T-helper 17 cell (primary cell): Measurements from ENCODE around the gene HIPK2. TPM values are rescaled to one million over a fixed set of nuclear protein-coding genes. Genes with fewer than 3 reads are reported as not detected.

Experiments
- ATAC-seq: fragments of 150-1000 bp; cut with Tn5 transposase; 2 replicates; pipeline ENCODE4 v1.10.0; 2021; ENCODE audit warnings: mild to moderate bottlenecking, moderate library complexity
- DNase-seq, 3 donors: peaks; one replicate each; pipeline versions ENCODE4 v3.0.0 to v3.0.0-alpha.2; 2020 to 2021
- H3K9me3 ChIP-seq: one replicate; pipeline ENCODE4 v1.7.0; 2013; ENCODE audit warnings: low read length, mild to moderate bottlenecking; ENCODE audit not compliant: control insufficient read depth, poor library complexity, severe bottlenecking
- H3K27ac Mint-ChIP-seq: one replicate; pipeline ENCODE4 v1.8.0; 2022; ENCODE audit warnings: mild to moderate bottlenecking, moderate library complexity, mixed read lengths
- H3K27me3 Mint-ChIP-seq: one replicate; pipeline ENCODE4 v1.8.0; 2022; ENCODE audit warnings: mixed read lengths
- H3K36me3 Mint-ChIP-seq: one replicate; pipeline ENCODE4 v1.8.0; 2022; ENCODE audit warnings: low read depth, mixed read lengths
- H3K4me1 Mint-ChIP-seq: one replicate; pipeline ENCODE4 v1.8.0; 2022; ENCODE audit warnings: mild to moderate bottlenecking, mixed read lengths
- H3K4me3 Mint-ChIP-seq: one replicate; pipeline ENCODE4 v1.8.0; 2022; ENCODE audit warnings: mild to moderate bottlenecking, moderate library complexity, mixed read lengths
- total RNA-seq, 4 donors: library from RNA in 2 of 4; stranded (reverse) in 2 of 4; gene quantifications; one replicate each; pipeline ENCODE4 v1.2.3 and lab custom pipeline; 2022 to 2026

Gene HIPK2
- total RNA-seq, 2 donors from 2014 or later, result 36.9 to 42.9 TPM

DNA sequence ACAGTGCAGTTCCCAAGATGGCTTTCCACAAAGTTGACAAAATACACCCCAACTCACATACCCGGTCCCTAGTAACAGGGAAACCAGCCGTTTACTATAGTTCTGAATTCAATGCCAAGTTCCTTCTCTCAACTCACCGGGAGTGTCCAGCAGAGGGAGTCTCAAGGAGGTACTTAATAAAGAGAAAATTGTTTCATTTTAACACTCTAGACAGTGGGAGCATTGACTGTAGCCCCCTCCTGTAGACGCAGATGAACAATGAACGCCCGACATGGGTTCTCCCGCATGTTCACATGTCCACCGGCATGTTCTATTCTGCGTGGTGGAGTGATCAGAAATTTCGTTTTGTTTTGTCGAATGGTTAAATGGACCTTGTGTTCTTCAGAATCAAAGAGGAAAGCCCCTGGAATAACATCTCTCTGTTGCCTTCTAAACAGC, 1.9 kb downstream of the HIPK2 start:
- Mint-ChIP-seq H3K27me3 (peaks cover 14% of the 10 kb centered on the region), H3K4me1 (peaks cover 53% of the 10 kb centered on the region), H3K4me3 (peak overlapping the region; percentile 99), H3K36me3 (peaks cover 5% of the 10 kb centered on the region), H3K27ac (peak overlapping the region; percentile 99)
- ATAC-seq (peak; percentile 41), DNase-seq (peak; percentile 31 to 34 (median 31))
- no peaks in the 10 kb centered on the region for H3K9me3 ChIP-seq

DNA sequence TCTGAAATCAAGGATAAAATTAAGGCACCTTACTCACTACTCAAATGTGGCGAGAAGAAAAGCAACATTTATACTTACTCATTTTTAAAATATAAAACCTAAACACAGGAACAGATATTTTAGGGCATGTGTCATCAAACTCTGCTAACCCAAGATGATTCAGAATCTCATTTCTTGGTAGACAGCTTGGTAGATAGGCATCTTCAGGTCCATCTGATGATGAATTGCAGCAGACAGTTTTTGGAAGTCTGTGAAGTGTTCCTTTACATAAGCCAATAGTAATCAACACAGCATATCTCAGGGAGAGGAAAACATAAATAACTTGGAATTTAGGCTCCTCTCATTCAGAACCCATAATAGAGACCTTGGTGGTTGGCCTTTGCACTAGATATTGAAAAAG, 3.4 kb downstream of the HIPK2 start:
- Mint-ChIP-seq H3K27me3 (peaks cover 4% of the 10 kb centered on the region), H3K27ac (peak overlapping the region; percentile 99), H3K4me3 (peak overlapping the region; percentile 99), H3K4me1 (peaks cover 52% of the 10 kb centered on the region), H3K36me3 (peaks cover 5% of the 10 kb centered on the region)
- H3K9me3 ChIP-seq, result no peaks in the 10 kb centered on the region
- DNase-seq (no peak), ATAC-seq (no peak)

- no peak for DNase-seq
Observed at GRCh38 chr7:139773371-139773770, 4.4 kb downstream of the HIPK2 start.

GRCh38 chr7:139772873-139773272, 4.9 kb downstream of the HIPK2 start:
- H3K27ac Mint-ChIP-seq, result peak overlapping the region; percentile 99
- H3K9me3 ChIP-seq, result no peaks in the 10 kb centered on the region
- H3K4me3 Mint-ChIP-seq, result no peak overlapping the region
- peaks cover 59% of the 10 kb centered on the region for H3K4me1 Mint-ChIP-seq
- DNase-seq (no peak), ATAC-seq (no peak)
- H3K27me3 Mint-ChIP-seq, result no peaks in the 10 kb centered on the region
- H3K36me3 Mint-ChIP-seq, result peaks cover 5% of the 10 kb centered on the region

More at GRCh38 chr7:139773371-139773770, 4.4 kb downstream of the HIPK2 start:
- Mint-ChIP-seq H3K27ac (peak overlapping the region; percentile 99), H3K36me3 (peaks cover 5% of the 10 kb centered on the region), H3K27me3 (no peaks in the 10 kb centered on the region), H3K4me1 (peaks cover 54% of the 10 kb centered on the region), H3K4me3 (peak overlapping the region; percentile 33)
- no peaks in the 10 kb centered on the region for H3K9me3 ChIP-seq
- peak; percentile 36 for ATAC-seq

- no peak for ATAC-seq
- peaks cover 67% of the 10 kb centered on the region for H3K4me1 Mint-ChIP-seq
- H3K27me3 Mint-ChIP-seq, result no peaks in the 10 kb centered on the region
- H3K9me3 ChIP-seq, result no peaks in the 10 kb centered on the region
- peak overlapping the region; percentile 99 for H3K27ac Mint-ChIP-seq
- peaks cover 5% of the 10 kb centered on the region for H3K36me3 Mint-ChIP-seq
- DNase-seq, result no peak
- H3K4me3 Mint-ChIP-seq, result peak overlapping the region; percentile 39
Observed at GRCh38 chr7:139772115-139772514, 5.7 kb downstream of the HIPK2 start.

DNA sequence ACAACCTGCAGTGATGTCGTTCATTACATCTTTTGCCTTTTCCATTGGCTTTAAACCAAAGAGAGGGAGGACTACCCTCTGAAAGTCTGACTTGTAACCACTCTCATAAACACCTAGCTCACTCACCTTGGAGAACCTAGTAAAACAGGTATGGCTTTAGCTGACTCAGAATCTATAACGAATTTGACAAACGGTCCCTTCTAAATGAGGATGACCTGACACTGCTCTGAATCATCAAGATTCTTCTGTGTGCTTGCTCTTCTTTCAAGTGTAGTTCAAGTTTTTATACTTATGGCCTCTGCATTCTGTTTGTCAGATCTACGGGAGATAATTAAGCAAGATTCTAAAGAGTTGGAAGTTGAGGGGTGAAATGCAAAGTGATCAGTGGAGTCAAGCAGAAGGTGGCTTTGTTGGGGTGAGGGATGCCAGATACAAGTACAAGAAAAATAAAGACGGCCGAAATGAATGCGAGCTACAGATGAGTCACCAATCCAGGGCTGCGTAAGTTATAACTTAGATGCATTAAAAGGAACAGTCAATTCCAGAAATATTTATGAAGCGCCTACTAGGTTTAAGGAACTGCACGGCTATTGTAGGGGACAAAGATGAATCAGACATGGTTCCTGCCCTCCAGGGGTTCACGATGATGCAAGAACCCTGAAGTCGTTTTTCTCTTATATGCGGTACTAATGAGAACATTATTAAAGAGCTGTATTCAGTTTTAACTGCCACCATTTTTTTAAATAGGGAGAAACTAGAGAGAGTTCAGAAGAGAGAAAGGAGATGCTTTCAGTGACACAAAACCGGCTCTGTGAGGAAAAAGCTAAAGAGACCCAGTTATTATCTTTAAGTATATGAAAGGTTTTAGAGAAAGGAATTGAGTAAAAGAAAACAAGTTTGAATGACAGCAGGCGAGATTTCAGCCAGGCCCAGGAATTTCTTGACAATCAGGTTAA, 6.5 kb downstream of the HIPK2 start:
- peak overlapping the region; percentile 99 for H3K27ac Mint-ChIP-seq
- peak overlapping the region; percentile 87 for H3K4me3 Mint-ChIP-seq
- peaks cover 2% of the 10 kb centered on the region for H3K36me3 Mint-ChIP-seq
- H3K9me3 ChIP-seq, result no peaks in the 10 kb centered on the region
- no peak for ATAC-seq
- peaks cover 64% of the 10 kb centered on the region for H3K4me1 Mint-ChIP-seq
- DNase-seq, result no peak
- no peaks in the 10 kb centered on the region for H3K27me3 Mint-ChIP-seq

GRCh38 chr7:139769761-139770160, 8.0 kb downstream of the HIPK2 start:
- no peaks in the 10 kb centered on the region for H3K9me3 ChIP-seq
- no peaks in the 10 kb centered on the region for H3K27me3 Mint-ChIP-seq
- DNase-seq, result no peak
- peaks cover 6% of the 10 kb centered on the region for H3K36me3 Mint-ChIP-seq
- no peak for ATAC-seq
- H3K4me1 Mint-ChIP-seq, result peaks cover 60% of the 10 kb centered on the region
- H3K4me3 Mint-ChIP-seq, result peak overlapping the region; percentile 84
- peak overlapping the region; percentile 99 for H3K27ac Mint-ChIP-seq

DNA sequence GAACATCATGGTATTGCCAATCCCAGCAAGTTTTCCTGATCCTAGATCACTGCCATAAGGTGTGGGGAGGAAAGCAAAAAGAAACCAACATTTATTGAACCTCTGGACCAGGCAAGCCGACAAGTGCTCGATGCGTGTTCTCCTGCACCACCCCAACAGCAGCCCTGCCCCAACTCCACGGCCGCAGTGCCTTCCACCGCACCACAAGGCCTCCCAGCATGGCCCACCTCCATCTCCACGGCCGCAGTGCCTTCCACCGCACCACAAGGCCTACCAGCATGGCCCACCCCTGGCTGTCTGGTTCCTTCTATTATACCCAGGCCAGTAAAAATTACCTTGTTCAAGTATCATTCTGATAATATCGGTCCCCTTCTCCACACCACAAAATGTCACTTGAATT, 8.7 kb downstream of the HIPK2 start:
- no peaks in the 10 kb centered on the region for H3K9me3 ChIP-seq
- Mint-ChIP-seq H3K27me3 (no peaks in the 10 kb centered on the region), H3K4me1 (peaks cover 58% of the 10 kb centered on the region), H3K4me3 (peak overlapping the region; percentile 84), H3K36me3 (peaks cover 6% of the 10 kb centered on the region), H3K27ac (peak overlapping the region; percentile 99)
- ATAC-seq, result no peak
- no peak for DNase-seq

DNA sequence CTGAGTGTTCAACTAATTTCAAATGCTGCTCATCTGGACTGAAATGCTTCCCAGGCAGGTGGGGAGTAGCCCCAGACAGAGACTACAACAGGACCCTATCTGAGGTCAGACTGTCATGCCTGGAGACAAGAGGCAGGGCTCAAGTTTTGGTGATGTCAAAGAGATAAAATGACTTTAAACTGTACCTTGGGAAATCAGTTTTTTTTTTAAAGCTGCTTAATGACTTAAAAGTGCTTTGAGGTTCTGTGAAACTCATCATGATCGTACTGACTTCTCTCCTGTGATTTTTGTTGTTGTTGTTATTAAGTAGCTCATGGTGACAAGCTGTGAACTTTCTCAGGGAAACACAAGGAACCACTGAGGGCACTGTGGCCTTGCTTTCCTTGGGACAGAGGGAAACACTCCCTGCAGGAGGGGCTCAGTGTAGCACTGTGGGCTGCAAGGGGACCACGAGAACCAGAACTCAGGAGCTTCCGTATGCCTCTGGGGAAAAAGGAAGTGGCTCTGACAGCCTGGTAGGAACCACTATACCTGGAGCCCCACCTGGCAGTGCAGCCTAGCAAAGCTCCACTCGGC, 9.5 kb downstream of the HIPK2 start:
- Mint-ChIP-seq H3K36me3 (peaks cover 6% of the 10 kb centered on the region), H3K4me1 (peaks cover 54% of the 10 kb centered on the region), H3K27me3 (no peaks in the 10 kb centered on the region), H3K4me3 (peak overlapping the region; percentile 84), H3K27ac (peak overlapping the region; percentile 99)
- DNase-seq, result no peak
- ATAC-seq, result peak; percentile 73
- no peaks in the 10 kb centered on the region for H3K9me3 ChIP-seq

- ATAC-seq (peak; percentile 78), DNase-seq (no peak)
- Mint-ChIP-seq H3K4me3 (peak overlapping the region; percentile 84), H3K27me3 (no peaks in the 10 kb centered on the region), H3K27ac (peak overlapping the region; percentile 99), H3K4me1 (peaks cover 56% of the 10 kb centered on the region), H3K36me3 (peaks cover 9% of the 10 kb centered on the region)
- H3K9me3 ChIP-seq, result no peaks in the 10 kb centered on the region
Observed at GRCh38 chr7:139767561-139767982, 10.2 kb downstream of the HIPK2 start.

GRCh38 chr7:139765143-139765542, 12.7 kb downstream of the HIPK2 start:
- no peak for DNase-seq
- H3K4me3 Mint-ChIP-seq, result no peak overlapping the region

GRCh38 chr7:139763330-139763729, 14.5 kb downstream of the HIPK2 start:
- Mint-ChIP-seq H3K4me3 (no peak overlapping the region), H3K4me1 (peaks cover 56% of the 10 kb centered on the region)
- ATAC-seq, result no peak

More at GRCh38 chr7:139765143-139765542, 12.7 kb downstream of the HIPK2 start:
- Mint-ChIP-seq H3K27me3 (no peaks in the 10 kb centered on the region), H3K36me3 (peaks cover 7% of the 10 kb centered on the region), H3K27ac (peak overlapping the region; percentile 27), H3K4me1 (peaks cover 61% of the 10 kb centered on the region)
- ATAC-seq, result no peak
- no peaks in the 10 kb centered on the region for H3K9me3 ChIP-seq

DNA sequence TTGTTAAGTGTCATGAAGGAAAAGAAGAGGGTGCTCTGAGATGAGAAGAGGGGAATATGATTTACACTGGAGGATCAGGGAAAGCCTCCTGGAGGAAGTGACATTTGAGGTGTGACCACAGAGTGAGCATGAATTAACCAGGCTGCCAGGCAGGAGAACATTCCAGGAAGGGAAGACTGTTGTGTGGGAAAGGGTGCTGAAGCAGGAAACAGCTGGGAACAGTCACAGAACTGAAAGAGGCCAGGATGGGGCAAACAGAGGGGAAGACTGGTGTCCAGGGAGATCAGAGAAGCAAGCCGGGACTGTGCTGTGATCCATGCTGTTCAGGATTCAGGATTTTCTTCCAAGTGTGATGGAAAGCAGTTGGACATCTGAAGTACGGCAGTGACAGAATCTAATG, 14.9 kb downstream of the HIPK2 start:
- ATAC-seq (no peak), DNase-seq (no peak)
- peaks cover 52% of the 10 kb centered on the region for H3K4me1 Mint-ChIP-seq
- no peaks in the 10 kb centered on the region for H3K27me3 Mint-ChIP-seq
- peaks cover 7% of the 10 kb centered on the region for H3K36me3 Mint-ChIP-seq
- H3K27ac Mint-ChIP-seq, result no peak overlapping the region
- H3K4me3 Mint-ChIP-seq, result no peak overlapping the region
- no peaks in the 10 kb centered on the region for H3K9me3 ChIP-seq

More at GRCh38 chr7:139763330-139763729, 14.5 kb downstream of the HIPK2 start:
- H3K36me3 Mint-ChIP-seq, result peaks cover 7% of the 10 kb centered on the region
- no peaks in the 10 kb centered on the region for H3K9me3 ChIP-seq
- no peak for DNase-seq
- no peak overlapping the region for H3K27ac Mint-ChIP-seq
- H3K27me3 Mint-ChIP-seq, result no peaks in the 10 kb centered on the region
